DND-41 (cell line): ENCODE measurements around the gene SH3BP5.

ENCODE experiments used
- CTCF ChIP-seq: IDR thresholded peaks from 2 replicates; pipeline ENCODE4 v1.5.1; 2012; ENCODE audit warnings: borderline replicate concordance, low read length, moderate library complexity, mild to moderate bottlenecking; ENCODE audit not compliant: poor library complexity, severe bottlenecking; ENCODE audit errors: extremely low read depth
- EZH2 ChIP-seq: IDR thresholded peaks from 3 replicates; pipeline ENCODE4 v1.6.1; 2012; ENCODE audit warnings: borderline replicate concordance, low read depth, mild to moderate bottlenecking, moderate library complexity, low read length, inconsistent platforms; ENCODE audit not compliant: severe bottlenecking

GRCh38 chr3:15329046-15330005 lies 3.1 kb downstream of the SH3BP5 start:
- TF ChIP-seq CTCF (no peak), EZH2 (no peak)
